Measurements from ENCODE around the gene YJU2. TPM values are rescaled to one million over a fixed set of nuclear protein-coding genes. Genes with fewer than 3 reads are reported as not detected.

Gene YJU2
- total and polyA plus RNA-seq, 2 of the 13 experiments (the other 11 are each of a cell fraction or from before 2014, with no cell fraction given): 9.3 to 17.9 TPM

GRCh38 chr19:4297901-4298809, 51.3 kb downstream of the YJU2 start (continued):
- TF ChIP-seq PREB (CRISPR knock-in tag; IDR thresholded peaks at IDR 0.05) (no peak), HNRNPH1 (optimal IDR thresholded peaks at IDR 0.05; ENCODE audit: low read depth, low read length) (no peak), KDM5B (CRISPR knock-in tag; IDR thresholded peaks at IDR 0.05; ENCODE audit: borderline replicate concordance) (no peak; the same call in 1 of the 2 replicates), HDAC1 (CRISPR knock-in tag; IDR thresholded peaks at IDR 0.05) (peak; percentile 23; the same call in 1 of the 2 replicates), ZNF569 (CRISPR knock-in tag; IDR thresholded peaks at IDR 0.05; ENCODE audit: borderline replicate concordance) (no peak), RCOR2 (CRISPR knock-in tag; IDR thresholded peaks at IDR 0.05) (no peak), ZNF432 (CRISPR knock-in tag; IDR thresholded peaks at IDR 0.05; ENCODE audit: borderline replicate concordance) (no peak), TRIM24 (CRISPR knock-in tag; IDR thresholded peaks at IDR 0.05) (no peak), ZNF263 (CRISPR knock-in tag; IDR thresholded peaks at IDR 0.05) (no peak), STAG1 (CRISPR knock-in tag; IDR thresholded peaks at IDR 0.05) (peak; percentile 63), HMGXB4 (CRISPR knock-in tag; IDR thresholded peaks at IDR 0.05; ENCODE audit: borderline replicate concordance in 1 of 2, low read depth in 1 of 2) (peak in 1 of 2 experiments; percentile 40; a peak in 1 of 4 replicates), ZNF512B (CRISPR knock-in tag; IDR thresholded peaks at IDR 0.05; ENCODE audit: borderline replicate concordance) (no peak), SMAD1 (CRISPR knock-in tag; IDR thresholded peaks at IDR 0.05; ENCODE audit: borderline replicate concordance, low read depth) (no peak), ETV5 (CRISPR knock-in tag; IDR thresholded peaks at IDR 0.05; ENCODE audit: borderline replicate concordance) (no peak), SIN3A (IDR thresholded peaks at IDR 0.05; ENCODE audit: borderline replicate concordance, low read depth, low read length) (no peak), HOXD1 (CRISPR knock-in tag; IDR thresholded peaks at IDR 0.05) (no peak), PATZ1 (CRISPR knock-in tag; IDR thresholded peaks at IDR 0.05) (peak; percentile 35; the same call in 1 of the 2 replicates), TP53 (CRISPR knock-in tag; conservative IDR thresholded peaks at IDR 0.05) (no peak)
- TF ChIP-seq, protein P1, sequence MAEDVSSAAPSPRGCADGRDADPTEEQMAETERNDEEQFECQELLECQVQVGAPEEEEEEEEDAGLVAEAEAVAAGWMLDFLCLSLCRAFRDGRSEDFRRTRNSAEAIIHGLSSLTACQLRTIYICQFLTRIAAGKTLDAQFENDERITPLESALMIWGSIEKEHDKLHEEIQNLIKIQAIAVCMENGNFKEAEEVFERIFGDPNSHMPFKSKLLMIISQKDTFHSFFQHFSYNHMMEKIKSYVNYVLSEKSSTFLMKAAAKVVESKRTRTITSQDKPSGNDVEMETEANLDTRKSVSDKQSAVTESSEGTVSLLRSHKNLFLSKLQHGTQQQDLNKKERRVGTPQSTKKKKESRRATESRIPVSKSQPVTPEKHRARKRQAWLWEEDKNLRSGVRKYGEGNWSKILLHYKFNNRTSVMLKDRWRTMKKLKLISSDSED (CRISPR knock-in tag; IDR thresholded peaks at IDR 0.05): 0 out of 2 replicates have a peak, but pooled peaks have one; percentile 48
